Hematopoietic multipotent progenitor cell treated with erythropoietin and hydrocortisone succinate and interleukin-3 and kit ligand, for 8 days (in vitro differentiated cells): Measurements from ENCODE around the gene MDFIC.
A peak's percentile ranks its signal among the peaks of the same experiment; 100 is the strongest.
"Not testable (repeated sequence)": the region's sequence is repeated elsewhere in the genome, so short reads cannot be mapped to it uniquely, and the experiment has no call there.

Experiments used
- DNase-seq: peaks from one replicate; pipeline ENCODE4 v3.0.0-alpha.2; 2015

Gene MDFIC

GRCh38 chr7:114922026-114922651 lies at the start of gene MDFIC:
Gene MDFIC, plus strand, starts transcription at chr7:114922094. Its CDS starts 940 bp downstream, at chr7:114923034.
- no peak for DNase-seq

GRCh38 chr7:114874170-114874569 lies 47.7 kb upstream of the MDFIC start:
- no peak for DNase-seq

GRCh38 chr7:114875186-114875585 lies 46.7 kb upstream of the MDFIC start:
- DNase-seq, result no peak

- DNase-seq, result no peak
Measured at GRCh38 chr7:114879554-114879953, 42.3 kb upstream of the MDFIC start.

GRCh38 chr7:114885836-114886235 lies 36.1 kb upstream of the MDFIC start:
- no peak for DNase-seq

- DNase-seq, result no peak
Measured at GRCh38 chr7:114886241-114886640, 35.7 kb upstream of the MDFIC start.

GRCh38 chr7:114889116-114889515 lies 32.8 kb upstream of the MDFIC start:
- DNase-seq, result not testable (repeated sequence)

- no peak for DNase-seq
Measured at GRCh38 chr7:114889646-114890285, 32.1 kb upstream of the MDFIC start.

GRCh38 chr7:114890561-114890960 lies 31.3 kb upstream of the MDFIC start:
- DNase-seq, result no peak

GRCh38 chr7:114900127-114900526 lies 21.8 kb upstream of the MDFIC start:
- DNase-seq, result no peak

GRCh38 chr7:114901771-114902170 lies 20.1 kb upstream of the MDFIC start:
- no peak for DNase-seq

- no peak for DNase-seq
Measured at GRCh38 chr7:114903131-114903530, 18.8 kb upstream of the MDFIC start.

GRCh38 chr7:114910787-114911186 lies 11.1 kb upstream of the MDFIC start:
- no peak for DNase-seq

GRCh38 chr7:114911411-114911810 lies 10.5 kb upstream of the MDFIC start:
- no peak for DNase-seq

GRCh38 chr7:114916261-114916892 lies 5.5 kb upstream of the MDFIC start:
- DNase-seq, result no peak

GRCh38 chr7:114917211-114917839 lies 4.6 kb upstream of the MDFIC start:
- no peak for DNase-seq

- DNase-seq, result no peak
Measured at GRCh38 chr7:114919587-114919986, 2.3 kb upstream of the MDFIC start.

- no peak for DNase-seq
Measured at GRCh38 chr7:114921631-114922025, 266 bp upstream of the MDFIC start.

GRCh38 chr7:114922652-114923402 lies 933 bp downstream of the MDFIC start:
- peak; percentile 1 for DNase-seq

GRCh38 chr7:114923403-114923713 lies 1.5 kb downstream of the MDFIC start:
- DNase-seq, result no peak

- no peak for DNase-seq
Measured at GRCh38 chr7:114924038-114924712, 2.3 kb downstream of the MDFIC start.

GRCh38 chr7:114925434-114925833 lies 3.5 kb downstream of the MDFIC start:
- no peak for DNase-seq

GRCh38 chr7:114928060-114928459 lies 6.2 kb downstream of the MDFIC start:
- DNase-seq, result no peak
